ENCODE data around the gene UBE2E2.

Gene UBE2E2

DNA sequence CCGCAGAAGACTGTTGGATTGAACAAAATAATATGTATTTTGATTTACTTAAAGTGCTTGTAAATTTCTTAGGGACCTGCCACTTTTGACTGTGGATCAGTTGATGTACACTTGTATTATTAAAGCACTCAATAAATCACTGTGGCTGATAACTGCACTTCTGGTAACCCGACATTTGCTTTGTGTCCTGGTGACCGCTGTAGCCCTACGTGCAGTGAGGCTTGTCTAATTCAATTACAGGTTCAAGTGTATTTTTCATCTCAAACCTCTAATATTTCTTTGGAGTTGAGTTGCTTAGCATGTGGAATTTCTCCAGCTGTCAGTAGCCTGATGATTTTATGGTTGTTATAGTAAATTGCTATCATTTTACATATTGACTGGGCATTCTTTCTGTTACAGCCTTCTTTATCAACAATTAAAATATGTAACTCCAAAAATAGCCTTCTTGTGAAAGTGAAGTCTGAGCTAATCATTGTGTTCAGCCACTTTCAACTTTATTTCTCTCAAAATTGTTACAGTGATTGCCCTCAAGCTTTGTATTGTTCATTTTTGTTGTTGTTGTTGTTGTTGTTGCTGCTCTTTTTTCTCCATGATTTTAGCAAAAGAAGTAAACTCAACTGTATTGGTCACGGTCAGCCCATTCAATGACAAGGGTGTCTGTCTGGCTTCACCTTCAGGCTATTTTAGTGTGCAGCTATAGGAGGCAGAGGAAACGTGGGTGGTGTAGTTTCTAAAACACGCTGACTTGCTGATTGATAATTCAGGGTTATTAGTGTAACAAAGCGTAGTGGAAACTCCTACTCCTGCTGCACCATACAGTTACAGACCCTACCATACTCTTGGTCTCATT is 387.5 kb downstream of the UBE2E2 start (continued):
- TF ChIP-seq, protein P1, sequence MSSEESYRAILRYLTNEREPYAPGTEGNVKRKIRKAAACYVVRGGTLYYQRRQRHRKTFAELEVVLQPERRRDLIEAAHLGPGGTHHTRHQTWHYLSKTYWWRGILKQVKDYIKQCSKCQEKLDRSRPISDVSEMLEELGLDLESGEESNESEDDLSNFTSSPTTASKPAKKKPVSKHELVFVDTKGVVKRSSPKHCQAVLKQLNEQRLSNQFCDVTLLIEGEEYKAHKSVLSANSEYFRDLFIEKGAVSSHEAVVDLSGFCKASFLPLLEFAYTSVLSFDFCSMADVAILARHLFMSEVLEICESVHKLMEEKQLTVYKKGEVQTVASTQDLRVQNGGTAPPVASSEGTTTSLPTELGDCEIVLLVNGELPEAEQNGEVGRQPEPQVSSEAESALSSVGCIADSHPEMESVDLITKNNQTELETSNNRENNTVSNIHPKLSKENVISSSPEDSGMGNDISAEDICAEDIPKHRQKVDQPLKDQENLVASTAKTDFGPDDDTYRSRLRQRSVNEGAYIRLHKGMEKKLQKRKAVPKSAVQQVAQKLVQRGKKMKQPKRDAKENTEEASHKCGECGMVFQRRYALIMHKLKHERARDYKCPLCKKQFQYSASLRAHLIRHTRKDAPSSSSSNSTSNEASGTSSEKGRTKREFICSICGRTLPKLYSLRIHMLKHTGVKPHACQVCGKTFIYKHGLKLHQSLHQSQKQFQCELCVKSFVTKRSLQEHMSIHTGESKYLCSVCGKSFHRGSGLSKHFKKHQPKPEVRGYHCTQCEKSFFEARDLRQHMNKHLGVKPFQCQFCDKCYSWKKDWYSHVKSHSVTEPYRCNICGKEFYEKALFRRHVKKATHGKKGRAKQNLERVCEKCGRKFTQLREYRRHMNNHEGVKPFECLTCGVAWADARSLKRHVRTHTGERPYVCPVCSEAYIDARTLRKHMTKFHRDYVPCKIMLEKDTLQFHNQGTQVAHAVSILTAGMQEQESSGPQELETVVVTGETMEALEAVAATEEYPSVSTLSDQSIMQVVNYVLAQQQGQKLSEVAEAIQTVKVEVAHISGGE (tag by site-specific recombination; conservative IDR thresholded peaks at IDR 0.05; ENCODE audit: low read depth) = no peak
- peak; percentile 73 for TF ChIP-seq TRIM28 (IDR thresholded peaks at IDR 0.05; ENCODE audit: borderline replicate concordance, low read length)
- TF ChIP-seq ZNF558 (tag by site-specific recombination; IDR thresholded peaks at IDR 0.05) = no peak
- TF ChIP-seq, protein P2, sequence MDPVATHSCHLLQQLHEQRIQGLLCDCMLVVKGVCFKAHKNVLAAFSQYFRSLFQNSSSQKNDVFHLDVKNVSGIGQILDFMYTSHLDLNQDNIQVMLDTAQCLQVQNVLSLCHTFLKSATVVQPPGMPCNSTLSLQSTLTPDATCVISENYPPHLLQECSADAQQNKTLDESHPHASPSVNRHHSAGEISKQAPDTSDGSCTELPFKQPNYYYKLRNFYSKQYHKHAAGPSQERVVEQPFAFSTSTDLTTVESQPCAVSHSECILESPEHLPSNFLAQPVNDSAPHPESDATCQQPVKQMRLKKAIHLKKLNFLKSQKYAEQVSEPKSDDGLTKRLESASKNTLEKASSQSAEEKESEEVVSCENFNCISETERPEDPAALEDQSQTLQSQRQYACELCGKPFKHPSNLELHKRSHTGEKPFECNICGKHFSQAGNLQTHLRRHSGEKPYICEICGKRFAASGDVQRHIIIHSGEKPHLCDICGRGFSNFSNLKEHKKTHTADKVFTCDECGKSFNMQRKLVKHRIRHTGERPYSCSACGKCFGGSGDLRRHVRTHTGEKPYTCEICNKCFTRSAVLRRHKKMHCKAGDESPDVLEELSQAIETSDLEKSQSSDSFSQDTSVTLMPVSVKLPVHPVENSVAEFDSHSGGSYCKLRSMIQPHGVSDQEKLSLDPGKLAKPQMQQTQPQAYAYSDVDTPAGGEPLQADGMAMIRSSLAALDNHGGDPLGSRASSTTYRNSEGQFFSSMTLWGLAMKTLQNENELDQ (tag by site-specific recombination; IDR thresholded peaks at IDR 0.05; ENCODE audit: low read depth) = no peak
- TF ChIP-seq ZNF530 (tag by site-specific recombination; IDR thresholded peaks at IDR 0.05; ENCODE audit: low read depth) = no peak
- no peak for TF ChIP-seq BCL11A (tag by site-specific recombination; IDR thresholded peaks at IDR 0.05; ENCODE audit: low read depth)
- no peak for TF ChIP-seq ZNF184 (tag by site-specific recombination; IDR thresholded peaks at IDR 0.05)
- no peak for TF ChIP-seq ZFP3 (tag by site-specific recombination; IDR thresholded peaks at IDR 0.05; ENCODE audit: low read depth)
- TF ChIP-seq ZNF169 (tag by site-specific recombination; IDR thresholded peaks at IDR 0.05) = no peak
- TF ChIP-seq ZNF658 (tag by site-specific recombination; IDR thresholded peaks at IDR 0.05) = no peak
- no peak for TF ChIP-seq RBAK (tag by site-specific recombination; IDR thresholded peaks at IDR 0.05)
- TF ChIP-seq, protein P3, sequence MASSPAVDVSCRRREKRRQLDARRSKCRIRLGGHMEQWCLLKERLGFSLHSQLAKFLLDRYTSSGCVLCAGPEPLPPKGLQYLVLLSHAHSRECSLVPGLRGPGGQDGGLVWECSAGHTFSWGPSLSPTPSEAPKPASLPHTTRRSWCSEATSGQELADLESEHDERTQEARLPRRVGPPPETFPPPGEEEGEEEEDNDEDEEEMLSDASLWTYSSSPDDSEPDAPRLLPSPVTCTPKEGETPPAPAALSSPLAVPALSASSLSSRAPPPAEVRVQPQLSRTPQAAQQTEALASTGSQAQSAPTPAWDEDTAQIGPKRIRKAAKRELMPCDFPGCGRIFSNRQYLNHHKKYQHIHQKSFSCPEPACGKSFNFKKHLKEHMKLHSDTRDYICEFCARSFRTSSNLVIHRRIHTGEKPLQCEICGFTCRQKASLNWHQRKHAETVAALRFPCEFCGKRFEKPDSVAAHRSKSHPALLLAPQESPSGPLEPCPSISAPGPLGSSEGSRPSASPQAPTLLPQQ (tag by site-specific recombination; IDR thresholded peaks at IDR 0.05) = no peak
- no peak for TF ChIP-seq ZXDB (tag by site-specific recombination; IDR thresholded peaks at IDR 0.05)
- TF ChIP-seq ZNF664 (tag by site-specific recombination; IDR thresholded peaks at IDR 0.05) = peak; percentile 80
- TF ChIP-seq ZNF23 (tag by site-specific recombination; IDR thresholded peaks at IDR 0.05; ENCODE audit: borderline replicate concordance) = no peak
- TF ChIP-seq ZNF677 (tag by site-specific recombination; IDR thresholded peaks at IDR 0.05) = no peak
- TF ChIP-seq ZNF776 (tag by site-specific recombination; IDR thresholded peaks at IDR 0.05; ENCODE audit: borderline replicate concordance) = no peak
- no peak for TF ChIP-seq ZNF174 (tag by site-specific recombination; IDR thresholded peaks at IDR 0.05)
- TF ChIP-seq ZNF529 (tag by site-specific recombination; IDR thresholded peaks at IDR 0.05; ENCODE audit: insufficient replicate concordance) = no peak

DNA sequence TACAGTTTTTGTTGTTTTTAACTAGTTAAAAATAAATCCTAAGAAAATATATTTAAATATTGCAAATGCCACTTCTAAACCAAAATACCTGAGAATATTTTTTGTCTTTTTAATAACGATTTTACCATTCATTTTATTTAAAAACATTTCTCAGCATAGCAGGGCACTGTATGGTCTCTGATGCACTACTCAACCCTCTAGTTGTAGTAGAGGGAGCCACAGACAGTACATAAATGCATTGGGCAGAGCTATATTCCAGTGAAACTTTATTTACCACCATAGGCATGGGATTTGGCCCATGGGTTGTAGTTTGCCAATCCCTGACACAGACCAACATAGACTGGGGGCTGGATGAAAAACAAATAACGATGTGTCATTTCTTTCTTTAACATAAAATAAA is 388.2 kb downstream of the UBE2E2 start:
- H3K4me3 ChIP-seq (ENCODE audit: low read depth, low read length) = no peak overlapping the region
- ChIA-PET CTCF (no interaction called here), POLR2A (no interaction called here)
- H3K4me1 ChIP-seq (ENCODE audit: control insufficient read depth, insufficient read depth, low read length) = no peaks in the 10 kb centered on the region
- H3K27ac ChIP-seq (ENCODE audit: extremely low read depth, low read depth, low read length) = no peak overlapping the region
- no peaks in the 10 kb centered on the region for H3K36me3 ChIP-seq (ENCODE audit: control insufficient read depth in 2 of 2, insufficient read depth in 1 of 2, low read length in 2 of 2)
- no peaks in the 10 kb centered on the region for H3K9me3 ChIP-seq (ENCODE audit: control insufficient read depth, insufficient read depth, low read depth, low read length)
- TF ChIP-seq ZNF654 (tag by site-specific recombination; IDR thresholded peaks at IDR 0.05; ENCODE audit: low read depth) (no peak), ZNF571 (tag by site-specific recombination; IDR thresholded peaks at IDR 0.05) (no peak), ZNF341 (tag by site-specific recombination; IDR thresholded peaks at IDR 0.05; ENCODE audit: low read depth) (no peak), ZNF623 (tag by site-specific recombination; IDR thresholded peaks at IDR 0.05) (no peak), ZNF366 (tag by site-specific recombination; conservative IDR thresholded peaks at IDR 0.05) (no peak), ZEB2 (tag by site-specific recombination; IDR thresholded peaks at IDR 0.05) (no peak), ZSCAN16 (tag by site-specific recombination; IDR thresholded peaks at IDR 0.05) (no peak)
- TF ChIP-seq, protein P4, sequence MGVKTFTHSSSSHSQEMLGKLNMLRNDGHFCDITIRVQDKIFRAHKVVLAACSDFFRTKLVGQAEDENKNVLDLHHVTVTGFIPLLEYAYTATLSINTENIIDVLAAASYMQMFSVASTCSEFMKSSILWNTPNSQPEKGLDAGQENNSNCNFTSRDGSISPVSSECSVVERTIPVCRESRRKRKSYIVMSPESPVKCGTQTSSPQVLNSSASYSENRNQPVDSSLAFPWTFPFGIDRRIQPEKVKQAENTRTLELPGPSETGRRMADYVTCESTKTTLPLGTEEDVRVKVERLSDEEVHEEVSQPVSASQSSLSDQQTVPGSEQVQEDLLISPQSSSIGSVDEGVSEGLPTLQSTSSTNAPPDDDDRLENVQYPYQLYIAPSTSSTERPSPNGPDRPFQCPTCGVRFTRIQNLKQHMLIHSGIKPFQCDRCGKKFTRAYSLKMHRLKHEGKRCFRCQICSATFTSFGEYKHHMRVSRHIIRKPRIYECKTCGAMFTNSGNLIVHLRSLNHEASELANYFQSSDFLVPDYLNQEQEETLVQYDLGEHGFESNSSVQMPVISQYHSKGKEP (tag by site-specific recombination; IDR thresholded peaks at IDR 0.05) = no peak
- TF ChIP-seq, protein P5, sequence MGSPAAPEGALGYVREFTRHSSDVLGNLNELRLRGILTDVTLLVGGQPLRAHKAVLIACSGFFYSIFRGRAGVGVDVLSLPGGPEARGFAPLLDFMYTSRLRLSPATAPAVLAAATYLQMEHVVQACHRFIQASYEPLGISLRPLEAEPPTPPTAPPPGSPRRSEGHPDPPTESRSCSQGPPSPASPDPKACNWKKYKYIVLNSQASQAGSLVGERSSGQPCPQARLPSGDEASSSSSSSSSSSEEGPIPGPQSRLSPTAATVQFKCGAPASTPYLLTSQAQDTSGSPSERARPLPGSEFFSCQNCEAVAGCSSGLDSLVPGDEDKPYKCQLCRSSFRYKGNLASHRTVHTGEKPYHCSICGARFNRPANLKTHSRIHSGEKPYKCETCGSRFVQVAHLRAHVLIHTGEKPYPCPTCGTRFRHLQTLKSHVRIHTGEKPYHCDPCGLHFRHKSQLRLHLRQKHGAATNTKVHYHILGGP (tag by site-specific recombination; IDR thresholded peaks at IDR 0.05) = no peak

Data from HEK293 (cell line).